GM18861 (cell line): ENCODE data around the gene CELF1.
"Not testable (repeated sequence)": the region's sequence is repeated elsewhere in the genome, so short reads cannot be mapped to it uniquely, and the experiment has no call there.

Experiments
- ATAC-seq: cut with Tn5 transposase; IDR thresholded peaks from one replicate; pipeline ENCODE4 v1.9.1; 2021; ENCODE audit not compliant: unreplicated experiment

Gene CELF1

DNA sequence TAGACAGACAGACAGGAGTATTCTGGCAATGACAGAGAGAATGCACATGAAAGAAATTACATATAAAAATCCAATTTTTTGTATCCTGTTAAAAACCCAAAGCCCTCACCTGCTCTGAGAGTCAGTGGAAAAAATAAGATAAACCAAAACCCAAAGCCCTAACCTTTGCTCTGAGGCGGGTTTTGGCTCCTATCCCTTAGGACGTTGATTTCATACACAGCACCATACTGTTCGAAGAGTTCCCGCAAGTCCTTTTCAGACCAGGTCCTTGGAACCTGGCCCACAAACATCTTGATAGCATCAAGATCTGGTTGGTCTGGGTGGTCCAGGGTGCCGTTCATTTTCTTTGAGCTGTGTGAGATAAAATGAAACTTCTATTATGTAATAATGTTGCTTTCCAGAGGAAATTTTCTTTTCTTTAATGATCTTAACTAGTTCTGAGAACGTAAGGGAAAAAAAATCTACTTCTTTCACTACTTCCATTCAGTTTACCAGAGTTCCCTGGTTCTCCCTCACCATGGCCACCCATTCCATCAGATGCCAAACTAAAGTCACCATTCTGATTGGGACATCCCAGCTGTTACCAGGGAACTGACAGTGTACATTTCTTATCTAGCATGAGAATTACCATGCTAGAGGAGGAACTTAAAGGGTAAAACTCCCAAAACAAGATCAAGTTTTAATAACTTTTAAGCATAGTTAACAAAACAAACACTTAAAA, 64.1 kb downstream of the CELF1 start:
- no peak for ATAC-seq

DNA sequence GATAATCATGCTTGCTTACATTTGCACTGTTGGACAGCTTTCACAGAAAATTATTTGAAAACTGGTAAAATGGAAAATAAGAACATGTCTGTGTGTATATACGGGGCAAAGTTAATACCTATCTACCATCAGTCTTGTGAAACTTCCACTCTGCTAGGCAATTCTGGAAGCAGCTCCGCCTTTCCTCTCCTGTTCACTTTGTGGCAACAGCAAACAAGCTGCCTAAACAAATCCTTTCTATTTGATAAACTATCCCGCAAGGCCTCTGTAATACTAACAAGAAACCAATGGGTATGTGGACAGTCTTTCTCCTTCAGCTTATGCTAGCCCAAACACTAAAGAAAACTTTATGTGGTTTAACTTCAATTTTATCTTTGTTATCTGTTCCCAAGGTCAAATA, 64.8 kb downstream of the CELF1 start:
- no peak for ATAC-seq

DNA sequence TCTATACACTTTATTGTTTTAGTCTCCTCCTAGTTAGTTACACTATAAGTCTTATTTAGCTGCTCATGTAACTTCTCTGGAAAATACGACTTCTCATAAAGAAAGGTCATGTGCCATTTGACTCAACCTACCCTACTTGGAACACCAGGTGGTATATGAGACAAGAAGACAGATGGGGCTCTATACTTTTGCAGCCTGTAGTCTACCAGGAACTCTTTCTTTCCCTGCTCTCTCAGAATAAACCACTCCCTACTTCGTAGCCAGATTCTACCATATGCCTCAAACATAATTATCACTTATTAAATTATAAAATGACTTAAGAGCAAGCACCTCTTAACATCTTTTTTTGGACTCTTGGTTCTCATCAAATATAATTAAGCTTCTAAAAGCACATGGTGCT, 65.5 kb downstream of the CELF1 start:
- no peak for ATAC-seq

DNA sequence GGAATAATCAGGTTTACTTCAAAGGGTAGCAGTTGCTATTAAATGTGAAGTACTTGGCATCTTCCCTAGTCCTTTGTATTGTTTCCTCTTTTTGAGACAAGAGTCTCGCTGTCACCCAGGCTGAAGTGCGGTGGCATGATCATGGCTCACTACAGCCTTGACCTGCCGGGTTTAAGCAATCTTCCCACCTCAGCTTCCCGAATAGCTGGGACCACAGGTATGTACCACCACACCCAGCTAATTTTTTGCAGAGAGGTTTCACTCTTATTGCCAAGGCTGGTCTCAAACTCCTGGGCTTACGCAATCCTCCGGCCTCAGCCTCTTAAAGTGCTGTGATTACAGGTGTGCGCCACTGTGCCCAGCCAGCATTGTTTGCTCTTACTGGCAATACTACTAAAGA, 67.8 kb downstream of the CELF1 start:
- ATAC-seq, result no peak

DNA sequence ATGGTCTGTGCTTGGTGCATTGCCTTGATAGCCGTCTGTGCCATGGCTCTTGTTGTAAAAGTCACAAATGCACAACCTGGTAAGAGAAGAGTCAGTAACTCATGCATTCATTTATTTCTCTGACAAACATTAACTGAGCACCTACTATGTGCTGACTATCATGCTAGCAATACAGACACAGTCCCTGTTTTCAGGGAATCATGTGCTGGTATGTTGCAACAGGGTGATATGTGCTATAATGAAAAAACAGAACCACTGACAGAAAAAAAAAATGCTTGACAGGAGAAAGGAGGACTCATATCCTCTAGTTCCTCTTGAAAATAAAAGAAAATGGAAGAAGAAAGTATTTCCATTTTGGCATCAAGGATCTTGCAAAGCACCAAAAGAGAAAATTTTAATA, 69.5 kb downstream of the CELF1 start:
- no peak for ATAC-seq

DNA sequence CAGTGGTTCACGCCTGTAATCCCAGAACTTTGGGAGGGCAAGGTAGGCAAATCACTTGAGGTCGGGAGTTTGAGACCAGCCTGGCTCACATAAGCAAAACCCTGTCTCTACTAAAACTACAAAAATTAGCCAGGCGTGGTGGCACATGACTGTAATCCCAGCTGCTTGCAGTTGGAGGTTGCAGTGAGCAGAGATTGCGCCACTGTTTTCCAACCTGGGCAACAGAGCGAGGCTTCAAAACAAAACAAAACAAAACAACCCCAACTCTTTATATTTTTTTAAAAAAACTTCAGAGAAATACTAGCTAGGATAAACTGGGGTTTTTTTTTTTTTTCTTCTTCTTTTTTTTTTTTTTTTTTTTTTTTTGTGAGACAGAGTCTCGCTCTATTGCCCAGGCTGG, 72.2 kb downstream of the CELF1 start:
- no peak for ATAC-seq

DNA sequence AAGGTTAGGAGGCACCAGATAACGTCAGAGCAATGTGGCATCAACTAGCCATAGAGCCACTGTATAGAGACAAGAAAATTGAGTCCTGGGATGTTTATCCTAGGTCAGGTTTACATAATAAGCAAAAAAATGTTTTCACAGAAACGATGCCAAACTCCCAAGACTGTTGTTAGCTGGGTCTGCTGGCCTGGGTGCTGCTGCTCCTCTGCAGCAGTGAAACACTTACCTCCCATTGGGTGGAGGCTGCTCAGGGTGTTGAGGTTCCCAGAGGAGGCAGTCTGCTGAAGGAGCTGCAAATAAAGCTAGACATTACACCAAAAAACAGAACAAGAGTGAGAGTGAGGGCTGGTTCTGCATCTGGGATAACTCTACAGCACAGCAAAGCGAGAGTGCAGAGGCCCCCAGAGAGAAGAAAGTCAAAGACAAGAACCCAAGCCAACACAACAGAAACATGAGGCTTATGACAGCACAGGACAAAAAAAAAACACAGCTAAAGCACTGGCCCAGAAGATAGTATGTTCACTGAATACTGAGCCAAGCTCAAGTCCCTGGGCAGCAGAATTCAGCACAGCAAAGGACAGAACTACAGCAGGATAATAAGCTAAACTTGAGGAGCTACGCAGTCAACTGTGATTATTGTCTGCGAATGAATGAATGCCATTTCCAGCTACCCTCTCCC, 74.1 kb downstream of the CELF1 start:
- ATAC-seq, result no peak

DNA sequence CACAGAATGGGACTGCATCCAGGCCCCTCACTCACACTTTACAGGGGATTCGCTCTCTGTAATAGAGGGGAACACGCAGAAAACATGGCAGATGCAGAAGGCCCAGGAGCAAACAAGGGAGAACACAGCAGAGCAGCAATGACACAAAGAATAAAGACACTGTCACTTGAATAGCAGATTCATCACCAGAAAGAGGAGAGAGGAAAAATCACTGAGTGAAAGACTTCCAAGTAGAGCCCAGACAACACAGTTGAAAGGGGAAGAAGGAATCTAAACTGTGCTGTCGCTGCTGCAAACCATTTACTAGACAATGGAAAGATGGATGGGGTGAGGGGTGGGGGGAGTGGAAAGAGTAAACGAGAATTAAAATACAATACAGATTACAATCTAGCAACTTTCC, 75.2 kb downstream of the CELF1 start:
- no peak for ATAC-seq

DNA sequence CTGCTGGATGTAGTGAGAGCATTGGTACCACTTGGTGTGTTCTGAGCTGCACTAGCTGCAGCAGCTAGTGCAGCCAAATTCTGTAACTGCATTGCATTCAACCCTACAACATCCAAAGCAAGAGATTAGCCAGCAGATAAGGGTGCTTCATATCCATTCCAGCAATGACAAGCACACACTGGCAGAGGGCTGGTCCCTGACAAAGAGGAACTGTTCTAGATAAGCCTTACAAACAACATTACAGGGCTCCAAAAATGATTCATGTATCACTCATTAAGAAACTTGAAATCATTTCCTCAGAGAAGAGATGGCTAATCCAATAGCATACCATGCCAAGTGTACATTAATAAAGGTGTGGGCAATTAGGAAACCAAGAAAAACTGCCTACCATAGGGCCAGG, 75.6 kb downstream of the CELF1 start:
- ATAC-seq, result no peak

DNA sequence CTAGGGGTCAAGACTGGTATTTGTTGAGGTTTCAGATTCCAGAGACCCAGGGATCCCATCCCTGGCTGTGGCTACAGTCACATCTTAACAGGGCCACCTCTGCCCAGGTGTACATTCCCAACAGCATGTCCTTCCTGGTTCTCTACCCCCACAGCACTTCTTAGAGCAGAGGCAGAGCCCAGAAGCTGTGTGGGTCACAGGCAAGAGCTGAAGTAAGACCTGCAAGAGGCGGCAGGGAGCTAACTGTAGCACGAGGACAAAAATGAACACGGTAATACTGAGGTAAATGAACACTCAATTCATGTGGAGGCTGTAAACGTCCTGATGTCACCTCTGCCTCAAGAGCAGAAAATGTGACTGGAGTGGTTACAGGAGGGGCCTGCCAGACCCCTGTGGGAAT, 82.3 kb downstream of the CELF1 start:
- ATAC-seq, result no peak

DNA sequence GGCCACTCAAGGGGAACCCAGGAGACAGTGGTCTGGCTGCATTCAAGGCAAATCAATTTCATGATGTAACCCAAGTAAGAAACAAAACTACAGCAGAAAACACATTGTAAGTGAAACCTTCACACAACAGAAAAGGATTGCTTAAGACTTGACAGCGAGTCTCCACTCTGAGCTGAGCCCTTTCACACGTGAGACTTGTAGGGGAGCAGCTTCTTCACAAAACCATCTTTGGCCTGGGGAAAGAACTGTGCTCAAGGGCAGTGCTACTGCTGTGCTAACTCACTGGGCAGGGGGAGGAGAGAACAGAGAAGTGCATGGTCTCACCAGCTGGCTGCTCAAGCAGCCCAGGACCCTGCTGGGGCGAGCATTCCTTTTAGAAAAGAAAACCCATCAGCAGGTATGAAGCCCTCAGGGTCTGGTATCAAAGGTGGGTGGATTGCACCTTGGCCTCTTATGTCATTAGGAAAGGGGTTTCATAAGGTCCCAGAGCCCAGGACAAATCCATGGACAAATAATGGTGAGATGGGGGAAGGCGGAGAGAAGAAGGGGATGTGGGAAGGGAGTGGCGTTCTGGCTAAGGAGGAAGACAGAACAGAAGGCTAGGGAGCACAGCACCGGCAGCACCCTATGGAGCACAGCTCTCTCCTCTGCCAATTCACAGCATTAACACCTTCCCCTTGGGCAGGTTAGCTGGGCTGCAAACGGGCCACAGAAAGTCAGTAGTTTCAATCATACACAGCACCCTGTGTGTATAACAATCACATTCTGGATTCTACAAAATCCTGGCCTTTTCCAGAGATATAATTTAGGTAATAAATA, 83.4 kb downstream of the CELF1 start:
- ATAC-seq, result no peak

DNA sequence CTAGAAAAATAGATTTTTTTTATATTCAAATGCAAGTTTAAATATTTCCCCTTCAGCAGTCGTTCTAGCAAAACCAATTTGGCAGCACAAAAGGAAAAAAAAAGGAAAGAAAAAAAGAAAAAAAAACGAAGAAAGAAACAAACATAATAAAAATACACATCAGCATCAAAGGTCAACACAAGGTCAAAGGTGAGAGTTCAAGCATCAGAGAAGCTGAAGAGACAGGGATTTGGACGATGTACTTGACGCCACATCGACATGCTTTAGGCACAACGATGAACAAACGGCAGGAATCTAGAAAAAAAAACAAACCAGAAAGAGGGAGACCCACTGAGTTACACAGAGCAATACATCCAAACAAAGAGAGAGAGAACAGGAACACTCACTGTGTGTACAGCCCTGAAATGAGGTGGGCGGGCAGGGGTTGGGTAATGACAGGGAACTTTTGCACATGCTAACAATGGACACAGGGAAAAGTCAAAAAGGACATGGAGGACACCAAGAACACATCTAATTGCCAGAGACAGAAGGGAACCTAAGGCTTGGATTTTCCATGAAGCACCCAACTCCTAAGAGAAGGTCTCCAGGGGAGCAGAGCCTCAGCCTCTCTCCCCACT, 84.2 kb downstream of the CELF1 start:
- ATAC-seq, result no peak

DNA sequence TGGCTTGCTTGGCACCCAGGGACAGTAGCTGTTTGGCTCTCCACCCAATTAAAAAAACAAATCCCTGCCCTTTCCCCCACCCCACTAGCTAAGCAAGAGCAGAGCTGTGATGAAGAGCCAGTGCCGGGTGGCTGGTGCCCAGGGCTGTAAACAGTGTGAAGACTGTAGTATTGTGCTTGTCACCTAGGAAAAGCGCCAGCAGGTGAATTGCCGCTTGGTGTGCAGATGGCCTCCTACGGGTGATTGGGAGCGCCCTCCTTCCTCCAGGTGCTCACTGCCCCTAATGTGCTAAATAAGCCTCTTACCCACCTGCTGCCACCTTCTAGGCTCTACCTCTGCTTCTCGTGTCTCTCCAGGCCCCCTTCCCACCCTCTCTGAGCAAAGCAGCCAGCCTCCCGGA, 85.6 kb downstream of the CELF1 start:
- ATAC-seq, result no peak

DNA sequence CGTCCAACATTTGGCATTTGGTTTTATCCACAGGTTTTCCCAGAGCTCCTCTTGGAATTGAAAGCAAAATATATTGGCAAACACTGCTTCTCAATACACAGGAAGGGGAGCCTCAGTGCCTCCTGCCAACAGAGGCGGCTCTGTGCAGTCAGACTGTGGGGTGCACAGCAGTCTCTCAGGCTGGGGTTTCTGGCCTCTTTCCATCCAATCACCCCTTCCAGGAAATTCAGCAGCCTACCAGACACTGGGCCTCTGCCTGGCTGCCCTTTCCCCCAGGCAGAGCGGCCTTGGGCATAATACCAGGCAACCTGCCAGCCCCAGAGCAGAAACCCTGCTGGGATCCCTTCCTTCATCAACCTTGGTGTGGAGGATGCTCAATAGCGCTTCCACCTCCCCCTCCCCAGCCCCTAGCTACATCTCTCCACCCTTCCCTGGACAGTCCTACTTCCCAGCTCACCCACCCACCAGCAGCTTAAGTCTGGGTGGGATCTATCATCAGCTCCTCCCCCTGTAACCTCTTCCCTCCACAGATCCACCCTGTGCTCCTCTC, 86.2 kb downstream of the CELF1 start:
- ATAC-seq, result no peak

DNA sequence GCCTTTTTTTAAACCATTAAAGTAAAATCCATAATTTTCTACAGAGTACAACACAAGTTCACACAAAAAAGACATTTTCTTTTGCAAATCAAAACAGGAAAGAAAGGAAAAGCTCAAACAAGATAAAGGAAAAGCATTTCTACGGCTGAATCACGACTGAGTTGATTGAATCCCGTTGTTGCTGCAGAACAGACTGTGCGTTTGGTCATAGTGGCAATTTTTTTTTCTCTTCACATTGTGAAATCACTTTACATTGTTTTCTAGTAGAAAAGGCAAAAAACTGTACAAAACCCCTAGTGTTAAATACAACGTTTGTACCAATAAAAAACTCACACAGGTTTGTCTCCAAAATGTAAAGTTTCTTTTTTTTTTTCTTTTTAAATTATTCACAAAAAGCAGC, 86.7 kb downstream of the CELF1 start:
- ATAC-seq, result no peak

DNA sequence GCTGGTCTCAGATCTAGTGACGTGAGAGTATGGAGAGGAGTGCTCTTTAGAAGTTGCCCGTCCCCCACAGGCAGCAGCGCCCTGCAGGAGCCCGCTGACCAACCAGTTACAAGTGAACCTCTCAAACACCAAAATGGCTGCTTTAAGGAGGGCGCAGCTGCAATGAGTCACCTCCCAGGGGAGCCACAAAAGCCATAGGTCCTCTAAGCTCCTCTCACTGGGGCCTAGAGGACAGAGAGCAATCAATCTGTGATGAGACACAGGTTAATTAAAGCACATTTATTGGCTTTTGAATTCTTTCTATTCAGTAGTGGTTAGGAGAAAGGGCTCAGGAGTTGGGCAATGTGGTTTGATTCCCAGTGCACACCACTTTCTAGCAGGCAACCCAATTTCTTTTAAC, 88.4 kb downstream of the CELF1 start:
- no peak for ATAC-seq

DNA sequence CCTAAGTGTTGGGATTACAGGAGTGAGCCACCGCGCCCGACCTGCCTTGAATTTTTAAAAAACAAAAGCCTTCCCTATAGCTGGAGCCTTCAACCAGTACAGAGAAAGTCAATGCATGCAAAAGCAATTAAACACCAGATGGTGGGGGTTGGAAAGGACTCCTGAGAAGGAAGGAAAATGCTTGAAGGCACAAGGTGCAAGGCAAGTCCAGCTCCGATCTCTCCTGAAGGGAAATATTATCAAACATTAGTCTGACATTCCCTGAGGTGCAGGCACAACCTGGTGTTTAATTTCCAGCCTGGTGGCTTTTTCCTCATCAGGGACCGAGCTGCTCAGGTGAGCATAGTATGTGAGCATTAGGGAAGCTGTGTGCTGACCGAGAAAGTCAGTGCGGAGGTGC, 91.1 kb downstream of the CELF1 start:
- no peak for ATAC-seq

DNA sequence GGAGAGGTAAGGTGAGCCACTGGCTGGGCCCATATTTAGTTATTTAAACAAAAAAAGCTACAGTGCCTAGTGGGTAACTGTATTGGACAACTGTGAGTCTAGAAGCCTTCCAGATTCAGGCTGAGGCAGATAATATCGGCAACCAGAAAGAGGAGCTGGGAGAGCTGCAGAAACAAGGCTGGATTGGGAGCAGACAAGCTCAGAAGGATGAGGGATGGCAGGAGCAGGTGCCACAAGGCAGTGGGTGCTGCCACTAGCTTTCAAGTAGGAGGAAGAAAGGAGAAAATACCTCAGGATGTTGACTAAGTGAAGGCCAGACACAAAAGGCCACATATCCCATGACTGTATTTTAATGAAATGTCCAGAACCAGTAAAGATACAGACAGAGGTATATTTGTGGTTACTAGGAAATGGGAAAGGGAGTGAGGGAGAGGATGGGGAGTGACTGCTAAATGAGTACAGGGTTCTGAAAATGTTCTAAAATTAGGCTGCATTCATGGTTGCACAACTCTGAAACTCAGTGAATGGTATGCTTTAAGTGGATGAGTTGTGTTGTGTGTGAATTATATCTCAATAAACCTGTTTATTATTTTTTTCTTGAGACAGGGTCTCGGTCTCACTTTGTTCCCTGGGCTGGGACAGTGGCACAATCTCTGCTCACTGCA, 92.2 kb downstream of the CELF1 start:
- no peak for ATAC-seq

DNA sequence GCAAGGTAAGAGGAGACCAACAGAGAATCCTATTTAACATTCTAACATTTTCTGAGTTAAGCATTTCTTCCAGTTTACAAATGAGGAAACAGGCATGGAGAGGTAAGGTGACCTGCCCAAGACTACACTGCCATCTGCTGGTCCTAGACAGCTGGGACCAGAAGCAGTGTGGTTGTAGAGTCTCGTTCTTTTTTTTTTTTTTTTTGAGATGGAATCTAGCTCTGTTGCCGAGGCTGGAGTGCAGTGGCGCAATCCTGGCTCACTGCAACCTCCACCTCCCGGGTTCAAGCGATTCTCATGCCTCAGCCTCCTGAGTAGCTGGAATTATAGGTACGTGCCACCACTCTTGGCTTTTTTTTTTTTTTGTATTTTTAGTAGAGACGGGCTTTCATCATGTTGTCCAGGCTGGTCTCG, 98.7 kb downstream of the CELF1 start:
- not testable (repeated sequence) for ATAC-seq

DNA sequence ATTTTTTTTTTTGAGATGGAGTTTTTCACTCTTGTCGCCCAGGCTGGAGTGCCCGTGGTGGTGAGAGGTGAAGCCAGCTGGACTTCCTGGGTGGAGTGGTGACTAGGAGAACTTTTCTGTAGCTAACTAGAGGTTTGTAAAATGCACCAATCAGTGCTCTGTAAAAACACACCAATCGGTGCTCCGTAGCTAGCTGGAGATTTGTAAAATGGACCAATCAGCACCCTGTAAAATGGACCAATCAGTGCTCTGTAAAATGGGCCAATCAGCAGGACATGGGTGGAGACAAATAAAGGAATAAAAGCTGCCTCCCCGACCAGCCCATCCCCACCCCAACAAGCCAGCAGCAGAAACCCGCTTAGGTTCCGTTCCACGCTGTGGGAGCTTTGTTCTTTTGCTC, 99.6 kb downstream of the CELF1 start:
- no peak for ATAC-seq

DNA sequence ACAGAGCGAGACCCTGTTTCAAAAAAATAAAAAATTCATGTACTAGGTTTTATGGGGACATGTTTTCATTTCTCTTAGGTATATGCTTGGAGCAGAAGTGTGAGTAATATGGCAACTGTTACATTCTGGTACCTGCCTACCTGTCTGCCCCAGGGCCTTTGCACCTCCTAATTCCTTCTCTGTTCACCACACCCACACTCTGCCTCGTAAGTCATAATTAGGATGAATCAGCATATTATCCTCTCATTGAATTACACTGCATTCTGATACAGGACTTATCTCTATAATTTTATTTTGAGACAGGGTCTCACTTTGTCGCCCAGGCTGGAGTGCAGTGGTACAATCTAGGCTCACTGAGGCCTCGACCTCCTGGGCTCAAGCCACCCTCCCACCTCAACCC, 100.9 kb downstream of the CELF1 start:
- no peak for ATAC-seq
